CD4-positive, alpha-beta T cell treated with Interleukin-21 for 1 hour (primary cell): ENCODE results near the gene GCN1.
"Not testable (repeated sequence)": the region's sequence is repeated elsewhere in the genome, so short reads cannot be mapped to it uniquely, and the experiment has no call there.

Source experiments
- DNase-seq: peaks from one replicate; pipeline ENCODE4 v3.0.0-alpha.2; 2020

Gene GCN1

DNA sequence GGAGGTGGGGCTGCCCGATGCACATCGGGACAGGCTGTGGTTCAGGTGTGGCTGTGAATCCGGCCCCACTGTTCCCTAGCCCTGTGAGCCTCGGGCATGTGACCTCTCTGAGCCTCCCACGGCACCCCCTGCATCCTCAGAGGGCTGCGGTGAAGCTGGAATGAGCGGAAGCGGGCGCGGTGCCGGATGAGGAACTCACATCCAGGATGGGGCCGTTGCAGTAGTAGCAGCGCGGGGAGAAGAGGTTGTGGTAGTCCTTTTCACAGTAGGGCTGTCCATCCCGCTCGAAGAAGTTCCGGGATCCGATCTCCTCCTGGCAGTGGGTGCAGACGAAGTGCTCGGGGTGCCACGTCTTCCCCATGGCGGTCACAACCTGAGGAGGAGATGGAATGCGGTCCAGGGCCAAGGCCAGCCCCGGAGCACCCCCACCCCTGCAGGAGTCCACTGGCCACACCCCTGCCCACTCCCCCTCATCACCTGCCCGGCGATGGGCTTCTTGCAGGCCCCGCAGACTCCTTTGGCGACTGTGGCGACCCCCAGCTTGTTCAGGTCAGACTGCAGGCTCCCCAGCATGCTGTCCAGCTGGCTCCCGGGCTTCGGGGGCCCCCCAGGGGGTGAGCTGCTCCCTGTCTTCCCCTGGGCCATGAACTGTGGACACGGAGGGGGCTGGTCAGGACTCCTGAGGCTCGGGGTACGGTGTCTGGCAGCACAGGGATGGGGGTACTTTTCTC is 20.3 kb upstream of the GCN1 start:
- no peak for DNase-seq

DNA sequence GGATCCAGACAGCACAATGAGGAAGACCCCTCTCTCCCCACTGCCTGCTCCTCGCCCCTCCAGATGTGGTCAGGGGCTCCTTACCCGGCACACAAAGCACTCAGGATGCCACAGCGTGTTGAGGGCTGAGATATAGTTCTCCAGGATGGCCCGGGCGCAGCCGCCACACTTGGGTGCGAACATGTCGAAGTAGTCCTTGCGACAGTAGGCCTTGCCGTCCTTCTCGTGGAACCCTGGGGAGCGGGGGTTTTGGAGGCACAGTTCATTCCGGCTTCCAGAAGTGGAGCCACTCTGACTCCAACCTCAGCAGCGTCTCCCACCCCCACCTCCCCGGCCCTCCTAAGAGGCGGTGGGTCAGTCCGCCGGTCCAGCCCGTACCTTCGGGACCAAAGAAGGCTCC is 19.2 kb upstream of the GCN1 start:
- DNase-seq = no peak

DNA sequence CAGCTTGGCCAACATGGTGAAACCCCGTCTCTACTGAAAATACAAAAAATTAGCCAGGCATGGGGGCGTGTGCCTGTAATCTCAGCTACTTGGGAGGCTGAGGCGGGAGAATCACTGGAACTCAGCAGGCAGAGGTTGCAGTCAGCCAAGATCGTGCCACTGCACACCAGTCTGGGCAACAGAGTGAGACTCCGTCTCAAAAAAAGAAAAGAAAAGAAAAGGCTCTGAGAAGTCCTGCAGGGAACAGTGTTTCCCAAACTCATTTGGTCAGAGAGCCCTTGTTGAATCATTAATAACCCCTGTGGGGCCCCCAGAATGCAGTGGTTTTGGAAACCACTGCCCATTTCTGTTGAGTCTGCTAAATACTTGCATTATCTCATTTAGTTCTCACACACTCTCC is 18.7 kb upstream of the GCN1 start:
- DNase-seq = not testable (repeated sequence)

DNA sequence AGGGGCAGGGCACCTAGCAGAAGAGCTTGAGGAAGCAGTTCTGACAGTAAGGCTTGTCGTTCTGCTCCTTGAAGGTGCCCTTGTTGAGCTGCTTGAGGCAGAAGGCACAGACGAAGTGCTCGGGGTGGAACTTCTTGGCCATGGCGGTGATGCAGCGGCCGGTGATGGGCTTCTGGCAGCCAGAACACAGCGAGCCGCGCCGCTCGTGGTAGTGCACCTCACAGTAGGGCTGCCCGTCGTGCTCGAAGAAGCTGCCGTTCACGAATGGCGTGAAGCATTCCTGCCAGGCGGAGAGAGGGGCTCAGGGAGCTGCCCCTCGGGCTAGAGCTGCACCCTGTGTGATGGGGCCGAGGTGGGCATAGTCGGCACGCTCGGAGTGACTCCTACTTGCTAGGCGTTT is 17.8 kb upstream of the GCN1 start:
- no peak for DNase-seq

DNA sequence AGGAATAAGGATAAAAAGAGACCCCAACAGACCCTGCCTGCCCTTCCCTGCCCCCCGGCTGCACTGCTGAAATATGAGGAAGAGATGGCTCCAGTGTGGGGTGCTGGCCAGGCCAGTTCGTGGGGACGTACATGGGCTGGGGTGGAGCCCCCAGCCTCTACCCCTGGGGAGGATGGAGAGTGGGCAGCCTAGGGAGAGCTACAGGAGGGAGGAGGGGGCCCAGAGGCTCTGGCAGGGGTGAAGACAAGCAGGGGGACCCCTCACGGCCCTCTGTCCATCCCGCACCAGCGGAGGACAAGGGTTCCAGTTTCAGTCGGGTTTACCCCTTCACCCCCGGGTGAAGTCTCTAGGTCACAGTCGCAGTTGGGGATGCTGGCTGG is 17.4 kb upstream of the GCN1 start:
- DNase-seq = no peak

DNA sequence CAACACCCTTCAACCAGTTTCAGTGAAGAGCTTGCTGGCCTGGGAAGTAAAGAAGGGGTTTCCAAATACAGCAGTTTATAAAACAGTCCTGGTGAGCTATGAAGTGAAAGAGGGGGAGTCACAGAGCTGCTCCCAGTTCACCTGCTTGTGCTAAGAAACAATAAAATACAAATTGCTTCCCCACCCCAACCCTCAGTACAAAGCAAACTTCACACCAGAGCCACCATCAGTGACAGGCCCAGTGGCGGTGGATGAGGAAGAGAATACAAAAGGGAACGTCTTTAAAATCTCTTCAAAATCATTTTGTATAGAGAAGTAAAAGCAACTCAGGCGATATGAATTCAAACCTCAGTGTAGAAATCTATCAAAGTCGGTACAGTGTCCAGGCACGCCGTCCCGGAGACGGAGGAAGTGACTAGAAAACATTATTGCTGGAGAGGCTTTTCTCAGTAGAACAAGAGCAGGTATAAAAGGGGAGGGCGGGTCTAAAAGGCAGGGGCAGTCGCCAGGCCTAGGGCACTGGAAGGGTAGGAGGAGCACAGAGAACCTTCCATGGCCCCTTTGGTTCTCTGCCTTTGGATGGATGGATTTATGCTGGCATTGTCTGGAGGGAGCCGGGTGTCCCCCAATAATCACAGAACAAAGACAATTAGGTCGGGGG is 16.9 kb upstream of the GCN1 start:
- no peak for DNase-seq

DNA sequence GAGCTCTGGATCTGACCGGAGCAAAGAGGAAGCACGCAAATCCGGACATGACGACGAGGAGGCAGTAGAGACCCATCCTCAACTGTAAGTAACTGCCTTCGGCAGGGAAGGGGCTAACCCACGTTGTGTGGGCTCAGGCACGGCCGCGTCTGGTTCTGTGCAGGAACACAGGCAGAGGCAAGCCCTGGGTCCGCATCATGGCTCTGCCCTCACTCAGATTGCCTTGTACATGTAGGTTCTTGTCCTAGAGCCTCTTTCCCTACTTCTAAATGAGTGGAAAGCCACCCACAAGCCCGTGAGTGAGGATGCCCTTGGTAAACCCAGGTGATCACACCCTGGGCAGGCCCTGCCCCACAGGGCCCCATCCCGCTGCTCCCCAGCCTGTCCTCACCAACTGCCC is 15.3 kb upstream of the GCN1 start:
- no peak for DNase-seq

DNA sequence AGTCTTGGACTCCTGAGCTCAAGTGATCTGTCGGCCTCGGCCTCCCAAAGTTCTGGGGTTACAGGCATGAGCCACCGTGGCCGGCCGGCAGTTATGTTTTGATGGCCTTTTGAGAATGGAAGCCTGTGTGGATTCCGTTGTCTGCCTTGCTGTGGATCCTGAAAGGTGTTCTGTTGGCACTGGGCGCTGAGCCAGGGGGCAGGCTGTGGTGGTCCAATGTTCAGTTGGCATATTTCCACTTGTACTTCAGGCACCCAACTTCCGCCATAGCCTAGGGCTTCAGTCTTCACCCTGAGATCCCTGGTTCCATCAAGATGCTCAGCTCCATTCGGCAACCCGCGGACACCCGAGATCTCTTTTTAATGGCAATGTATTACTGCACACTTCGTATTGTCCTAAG is 12.7 kb upstream of the GCN1 start:
- DNase-seq = no peak

DNA sequence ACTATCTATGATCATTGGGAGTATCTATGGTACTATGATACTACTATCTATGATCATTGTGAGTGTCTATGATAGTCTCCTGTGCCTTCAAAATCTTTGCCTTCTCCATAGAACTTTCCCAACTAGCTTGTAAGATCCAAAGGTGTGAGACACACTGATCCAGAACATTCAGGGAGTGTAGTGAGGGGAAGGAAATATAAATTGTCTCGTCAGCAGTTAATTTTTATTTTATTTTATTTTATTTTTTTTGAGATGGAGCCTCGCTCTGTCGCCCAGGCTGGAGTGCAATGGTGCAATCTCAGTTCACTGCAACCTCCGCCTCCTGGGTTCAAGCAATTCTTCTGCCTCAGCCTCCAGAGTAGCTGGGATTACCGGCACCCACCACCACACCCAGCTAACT is 12.3 kb upstream of the GCN1 start:
- not testable (repeated sequence) for DNase-seq

DNA sequence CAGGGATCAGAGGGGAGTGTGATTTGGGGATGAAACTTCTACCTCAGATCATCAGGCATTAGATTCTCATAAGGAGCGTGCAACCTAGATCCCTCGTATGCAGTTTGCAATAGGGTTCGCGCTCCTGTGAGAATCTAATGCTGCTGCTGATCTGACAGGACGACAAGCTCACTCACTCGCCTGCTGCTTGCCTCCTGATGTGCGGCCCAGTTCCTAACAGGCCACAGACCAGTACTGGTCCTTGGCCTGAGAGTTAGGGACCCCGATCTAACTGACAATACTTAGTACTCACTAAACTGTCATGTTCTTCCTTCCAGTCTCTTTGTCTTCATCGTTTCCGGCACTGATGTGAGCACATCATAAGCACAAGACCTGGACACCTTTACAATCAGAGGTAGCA is 11.7 kb upstream of the GCN1 start:
- no peak for DNase-seq

DNA sequence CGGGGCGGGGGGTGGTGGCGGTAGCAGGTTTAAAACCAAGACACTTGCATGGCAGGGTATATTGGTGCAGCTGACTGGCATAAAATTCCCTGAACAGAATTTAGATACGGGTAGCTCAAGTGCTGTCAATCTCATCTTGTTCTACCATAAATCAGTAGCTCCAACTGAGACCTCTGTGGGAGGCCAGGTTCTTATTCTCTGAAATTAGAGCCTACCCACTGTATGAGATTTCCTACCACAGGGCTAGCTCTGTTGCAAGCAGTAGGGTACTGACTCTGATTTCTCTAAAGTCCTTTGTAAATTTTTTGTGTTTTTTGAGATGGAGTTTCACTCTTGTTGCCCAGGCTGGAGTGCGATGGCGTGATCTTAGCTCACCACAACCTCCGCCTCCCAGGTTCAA is 9.7 kb upstream of the GCN1 start:
- no peak for DNase-seq

DNA sequence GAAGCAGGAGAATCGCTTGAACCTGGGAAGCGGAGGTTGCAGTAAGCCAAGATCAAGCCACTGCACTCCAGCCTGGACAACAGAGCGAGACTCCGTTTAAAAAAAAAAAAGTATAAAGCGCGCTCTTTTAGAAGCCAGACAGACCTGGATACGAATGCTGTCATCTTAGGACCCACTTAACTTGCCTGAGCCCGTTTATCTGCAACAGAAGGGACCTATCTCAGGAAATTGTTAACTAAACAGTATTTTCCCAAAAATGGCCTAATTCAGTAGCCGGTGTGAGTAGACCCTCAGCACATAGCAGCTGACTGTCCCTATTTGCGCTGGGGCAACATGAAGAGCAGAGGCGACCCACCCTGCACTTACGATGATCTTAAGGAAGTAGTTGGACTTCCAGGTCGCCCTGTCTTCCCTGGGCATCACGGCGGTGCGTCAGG is 5.9 kb upstream of the GCN1 start:
- DNase-seq = no peak

DNA sequence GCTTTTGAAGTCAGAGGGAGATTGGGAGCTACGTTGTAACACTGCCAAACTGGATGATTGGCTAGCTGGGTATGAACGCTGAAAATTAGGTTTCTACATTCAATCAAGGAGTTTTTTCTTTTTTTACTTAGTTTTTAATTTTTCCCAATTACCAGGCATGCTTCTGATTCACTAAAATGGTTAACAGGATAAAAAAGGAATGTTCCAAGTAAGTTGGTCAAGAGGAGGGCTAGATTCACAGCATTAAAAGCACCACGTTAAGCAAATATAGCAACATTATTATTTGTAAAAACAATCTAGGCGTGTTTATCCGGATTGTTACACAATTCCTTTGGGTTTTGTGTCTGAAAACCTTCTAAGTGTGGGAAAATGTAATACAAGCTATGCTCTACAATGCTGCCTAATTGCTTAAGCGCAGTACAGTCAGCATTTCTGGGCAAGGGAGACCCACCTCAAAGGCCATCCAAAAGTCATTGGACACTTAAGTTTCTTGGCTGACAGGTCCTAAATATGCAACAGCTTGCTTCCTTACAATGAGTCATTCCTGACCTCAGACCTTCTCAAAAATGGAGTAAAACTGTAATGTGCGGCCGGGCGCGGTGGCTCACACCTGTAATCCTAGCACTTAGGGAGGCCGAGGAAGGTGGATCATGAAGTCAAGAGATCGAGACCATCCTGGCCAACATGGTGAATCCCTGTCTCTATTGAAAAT is 5.2 kb upstream of the GCN1 start:
- DNase-seq = no peak

DNA sequence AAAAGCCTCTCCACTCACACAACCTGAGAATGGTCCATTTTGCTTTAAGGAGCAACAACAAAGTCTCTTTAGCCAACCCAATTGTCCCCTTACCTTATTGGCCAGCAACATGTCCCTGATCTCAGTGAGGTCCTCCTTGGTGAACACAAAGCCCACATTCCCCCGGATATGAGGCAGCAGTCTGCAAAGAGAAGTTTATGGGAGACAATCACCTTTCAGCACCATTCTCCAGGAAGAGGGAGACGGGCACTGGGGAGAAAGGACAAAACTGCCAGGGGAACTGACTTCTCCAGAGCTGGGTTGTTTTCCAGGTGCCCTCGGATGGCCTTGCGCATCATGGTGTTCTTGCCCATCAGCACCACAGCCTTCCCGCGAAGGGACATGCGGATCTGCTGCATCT is 4.5 kb upstream of the GCN1 start:
- DNase-seq = no peak

DNA sequence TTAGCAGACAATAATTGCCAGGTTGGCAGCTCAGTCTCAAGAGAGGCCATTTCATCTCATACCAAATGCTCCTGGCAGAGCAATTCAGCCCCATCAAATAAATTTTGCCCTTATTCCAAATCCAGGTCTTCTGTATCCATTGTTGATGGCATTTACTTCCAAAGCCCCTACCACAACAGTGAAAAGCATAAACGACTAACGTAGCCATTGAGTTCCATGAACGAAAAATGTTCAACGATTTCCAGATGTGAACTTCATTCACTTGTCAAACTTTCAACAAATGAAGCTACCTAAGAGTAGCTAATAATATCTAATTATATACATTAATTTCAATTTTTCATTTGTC is 3.0 kb upstream of the GCN1 start:
- DNase-seq = no peak

DNA sequence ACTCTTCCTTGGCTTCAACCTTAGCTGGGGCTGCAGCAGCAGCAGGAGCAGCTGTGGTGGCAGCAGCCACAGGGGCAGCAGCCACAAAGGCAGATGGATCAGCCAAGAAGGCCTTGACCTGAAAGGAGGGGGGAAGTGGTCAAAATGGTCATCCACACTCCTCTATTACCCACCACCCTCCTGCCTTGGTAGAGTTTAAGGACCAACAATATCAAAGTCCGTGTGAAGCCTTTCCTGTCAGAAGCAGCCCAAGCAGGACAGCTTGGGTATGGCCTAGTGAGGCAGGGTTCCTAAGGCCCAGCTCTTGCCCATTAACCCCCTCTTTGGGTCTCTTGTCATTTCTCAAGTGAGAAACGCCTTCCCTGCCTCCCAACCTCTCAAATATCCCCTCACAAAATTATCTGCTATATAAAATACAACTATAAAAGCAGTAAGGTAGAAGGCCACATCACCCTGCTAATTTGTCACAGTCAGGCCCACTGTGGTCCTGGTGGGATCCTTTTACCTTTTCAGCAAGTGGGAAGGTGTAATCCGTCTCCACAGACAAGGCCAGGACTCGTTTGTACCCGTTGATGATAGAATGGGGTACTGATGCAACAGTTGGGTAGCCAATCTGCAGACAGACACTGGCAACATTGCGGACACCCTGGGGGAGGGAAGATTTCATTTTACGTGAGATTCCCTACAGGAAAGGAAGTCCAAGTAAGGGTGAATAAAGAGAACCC is 2.5 kb upstream of the GCN1 start:
- not testable (repeated sequence) for DNase-seq

DNA sequence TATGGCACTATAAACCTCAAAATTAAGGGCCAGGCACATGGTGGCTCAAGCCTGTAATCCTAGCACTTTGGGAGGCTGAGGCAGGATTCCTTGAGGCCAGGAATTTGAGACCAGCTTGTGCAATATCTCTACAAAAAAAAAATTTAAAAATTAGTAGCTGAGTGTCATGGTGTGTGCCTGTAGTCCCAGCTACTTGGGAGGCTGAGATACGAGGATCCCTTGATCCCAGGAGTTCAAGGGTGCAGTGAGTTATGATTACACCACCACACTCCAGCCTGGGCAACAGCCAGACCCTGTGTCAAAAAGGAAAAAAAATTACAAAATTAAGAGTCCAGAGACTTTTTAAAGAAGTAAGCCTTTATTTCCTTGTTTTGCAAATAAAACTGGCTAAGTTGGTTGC is 1.8 kb upstream of the GCN1 start:
- no peak for DNase-seq

DNA sequence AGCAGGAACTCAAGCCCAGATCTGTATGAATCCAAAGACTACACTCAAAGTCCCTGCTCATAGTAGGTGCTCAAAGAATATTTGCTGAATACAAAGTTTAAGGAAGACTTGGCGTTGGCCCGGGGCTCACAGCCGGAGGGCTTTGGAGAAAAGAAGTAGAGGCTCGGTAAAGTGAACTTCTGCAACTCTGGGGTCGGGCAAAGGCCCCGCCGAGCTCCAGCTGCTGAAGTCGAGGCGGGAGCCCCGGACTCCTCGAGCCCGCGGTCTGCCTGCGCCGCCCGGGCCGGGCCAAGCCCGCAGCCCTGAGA is 335 bp downstream of the GCN1 start:
- DNase-seq = no peak

DNA sequence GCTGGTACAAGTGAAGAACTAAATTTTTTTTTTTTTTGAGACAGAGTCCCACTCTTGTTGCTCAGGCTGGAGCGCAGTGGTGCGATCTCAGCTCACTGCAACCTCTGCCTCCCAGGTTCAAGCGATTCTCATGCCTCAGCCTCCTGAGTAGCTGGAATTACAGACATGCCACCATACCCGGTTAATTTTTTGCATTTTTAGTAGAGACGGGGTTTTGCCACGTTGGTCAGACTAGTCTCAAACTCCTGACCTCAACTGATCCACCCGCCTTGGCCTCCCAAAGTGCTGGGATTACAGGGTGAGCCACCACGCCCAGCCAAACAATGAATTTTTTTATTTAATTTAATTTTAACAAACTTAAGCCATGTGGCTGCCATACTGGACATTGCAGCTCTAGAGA is 1.2 kb downstream of the GCN1 start:
- not testable (repeated sequence) for DNase-seq

DNA sequence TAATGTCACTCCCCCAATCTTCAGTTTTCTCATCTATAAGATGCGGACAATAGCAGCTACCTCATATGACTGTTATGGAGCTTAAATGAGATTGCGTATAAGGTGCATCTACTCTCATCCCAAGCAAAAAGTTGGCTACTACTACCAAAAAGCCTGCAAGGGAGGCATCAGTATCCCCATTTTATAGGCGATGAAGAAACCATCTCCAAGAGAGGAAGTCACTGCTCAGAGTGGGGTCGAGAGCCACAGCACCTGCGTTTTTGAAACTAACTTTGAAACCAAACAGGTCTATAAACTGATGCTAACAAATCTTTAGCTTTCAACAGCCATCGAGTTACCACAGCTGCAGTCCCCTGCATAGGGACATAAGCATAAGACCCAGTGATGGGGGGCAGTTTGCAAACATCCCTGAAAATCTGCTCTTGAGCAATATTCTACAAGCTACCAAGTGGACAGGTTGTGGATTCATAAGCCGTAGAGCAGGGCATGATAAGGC is 3.5 kb downstream of the GCN1 start:
- DNase-seq = no peak

DNA sequence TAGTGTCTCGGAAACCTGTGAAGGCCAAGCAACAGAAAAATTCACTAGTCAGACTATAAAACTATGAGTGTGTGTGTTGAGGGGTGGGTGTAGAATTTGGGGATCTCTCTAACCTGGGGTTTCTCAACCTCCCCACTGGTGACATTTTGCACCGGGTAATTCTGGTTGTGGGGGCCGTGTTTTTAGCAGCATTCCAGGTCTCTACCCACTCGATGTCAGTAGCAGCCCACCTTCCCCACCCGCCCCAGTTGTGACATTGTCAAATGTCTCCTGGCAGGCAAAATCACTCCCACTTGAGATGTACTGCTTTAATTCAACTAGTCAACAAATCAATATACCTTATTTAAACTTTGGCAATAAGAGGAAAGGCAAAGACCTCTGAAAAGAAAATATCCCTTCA is 4.1 kb downstream of the GCN1 start:
- DNase-seq = no peak

DNA sequence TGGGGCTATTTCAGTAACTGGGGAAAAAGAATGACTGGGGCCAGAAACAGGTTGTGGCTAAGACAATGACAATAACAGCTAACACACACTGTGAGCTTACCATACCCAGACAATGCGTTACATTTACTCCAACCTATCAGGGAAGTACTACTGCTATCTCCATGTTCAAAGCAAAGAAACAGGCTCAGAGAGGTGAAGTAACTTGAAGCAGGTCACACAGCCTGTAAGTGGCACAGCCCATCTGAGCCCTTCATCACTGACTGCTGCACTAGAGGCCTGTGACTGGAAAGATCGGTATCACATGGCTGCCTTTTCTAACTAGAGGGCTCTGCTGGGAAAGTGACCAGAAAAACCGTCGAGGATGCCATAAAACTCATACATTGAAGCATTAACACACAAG is 7.9 kb downstream of the GCN1 start:
- DNase-seq = no peak

DNA sequence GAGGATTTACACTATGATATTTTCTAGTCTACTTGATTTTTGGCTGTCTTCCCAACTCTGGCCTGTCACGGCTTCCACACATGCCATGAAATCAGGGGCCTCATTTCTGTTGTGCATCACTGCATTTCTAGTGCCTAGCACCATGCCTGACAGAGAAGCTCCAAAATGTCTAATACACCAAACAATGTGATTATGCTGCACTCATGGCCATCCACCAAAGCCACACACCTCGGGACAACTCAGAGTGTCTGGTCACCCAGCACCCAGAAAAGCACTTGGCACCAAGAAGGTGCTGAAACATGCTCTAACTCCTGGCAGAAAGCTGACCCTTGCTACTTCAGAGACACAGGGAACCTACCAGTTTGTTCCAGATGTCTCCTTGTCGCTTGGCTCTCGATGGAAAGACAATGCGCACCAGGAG is 11.3 kb downstream of the GCN1 start:
- DNase-seq = no peak
